HG02870 (cell line): ENCODE results near the gene GPR183.

ENCODE experiments used
- ATAC-seq: cut with Tn5 transposase; IDR thresholded peaks from one replicate; pipeline ENCODE4 v1.9.1; 2021; ENCODE audit warnings: mild to moderate bottlenecking, moderate library complexity; ENCODE audit not compliant: unreplicated experiment

Gene GPR183

DNA sequence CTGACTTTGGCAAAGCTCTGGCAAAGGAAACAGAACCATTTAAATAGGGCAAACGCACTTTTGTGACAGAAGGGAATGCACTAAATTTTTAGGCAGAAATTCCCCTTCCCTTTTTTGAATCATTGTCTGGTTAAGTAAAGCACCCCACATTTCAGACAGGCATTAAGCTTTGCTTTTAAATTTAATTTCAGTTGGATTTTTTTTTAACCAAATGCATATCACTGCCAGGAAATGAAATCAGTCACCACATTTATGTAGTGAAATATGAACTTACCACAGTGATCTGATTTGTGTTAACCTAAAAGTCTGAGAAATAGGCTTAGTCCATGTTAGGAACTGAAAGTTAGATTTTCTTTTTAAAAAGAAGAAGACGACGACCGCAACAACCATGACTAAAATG is 10.8 kb downstream of the GPR183 start:
- peak; percentile 62 for ATAC-seq

DNA sequence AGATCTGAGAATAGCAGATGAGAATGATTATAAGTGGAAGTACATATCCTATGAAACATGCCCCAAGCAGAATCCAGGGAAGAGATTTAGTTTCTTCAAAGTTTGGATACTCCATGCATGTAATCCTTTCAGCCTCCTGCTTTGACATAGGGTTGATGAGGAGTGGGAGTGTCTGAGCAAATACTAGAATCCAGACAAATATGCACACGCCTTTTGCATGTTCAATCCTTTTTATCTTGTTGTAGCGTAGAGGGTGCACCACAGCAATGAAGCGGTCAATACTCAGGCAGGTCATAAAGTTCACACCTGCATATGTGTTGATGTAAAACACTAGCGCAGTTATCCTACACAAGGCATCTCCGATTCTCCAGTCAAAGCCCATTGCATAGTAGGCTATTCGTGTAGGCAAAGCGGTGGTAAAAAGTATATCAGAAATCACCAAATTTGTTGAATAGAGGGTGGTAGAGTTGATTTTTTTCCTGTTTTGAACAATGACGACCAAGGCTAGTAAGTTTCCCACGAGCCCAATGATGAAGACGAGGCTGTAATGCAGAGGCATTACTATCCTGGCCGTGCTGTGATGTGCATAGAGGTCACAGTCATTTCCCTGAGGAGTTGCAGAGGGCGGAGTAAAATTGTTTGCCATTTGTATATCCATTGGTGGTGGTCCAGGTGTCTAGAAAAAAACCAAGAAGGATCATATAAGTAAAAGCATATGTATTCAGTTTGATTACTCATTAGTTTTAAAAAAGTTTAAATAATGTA is 11.5 kb downstream of the GPR183 start:
- no peak for ATAC-seq

DNA sequence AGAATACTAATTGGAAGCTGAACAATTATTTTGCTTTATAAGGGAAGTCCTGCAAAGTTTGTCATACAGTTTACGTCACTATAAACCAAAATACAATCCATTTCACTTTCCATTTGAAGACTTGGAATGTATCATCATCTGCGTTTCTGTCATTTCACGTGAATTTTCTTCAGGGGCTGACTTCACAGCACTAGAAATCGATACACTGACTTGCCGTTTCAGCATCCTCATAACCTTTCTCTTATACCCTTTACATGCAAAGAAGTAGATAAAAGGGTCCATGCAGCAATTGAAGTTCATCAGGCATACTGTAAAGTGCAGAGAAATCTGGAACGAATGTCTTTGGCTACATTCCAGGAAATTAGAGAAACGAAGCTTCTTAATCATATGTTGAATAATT is 12.2 kb downstream of the GPR183 start:
- no peak for ATAC-seq

DNA sequence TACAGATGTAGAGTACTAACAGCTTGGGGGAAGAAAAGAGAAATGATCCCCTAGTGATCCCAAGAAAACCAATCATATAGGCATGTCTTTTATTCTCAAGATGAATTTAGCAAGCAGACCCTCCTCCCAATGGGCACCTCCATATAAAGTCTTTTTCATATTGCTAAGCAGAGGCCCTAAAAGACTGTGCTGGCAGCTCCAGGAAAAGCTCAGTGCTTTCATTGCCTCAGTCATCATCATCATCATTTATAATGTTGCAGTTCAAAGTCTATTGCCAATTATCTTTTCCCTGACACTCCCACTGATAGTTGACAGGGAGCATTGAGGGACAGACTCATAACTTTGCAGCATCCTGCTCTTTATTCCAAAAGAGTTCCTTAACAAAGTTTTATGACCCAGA is 13.0 kb downstream of the GPR183 start:
- no peak for ATAC-seq

DNA sequence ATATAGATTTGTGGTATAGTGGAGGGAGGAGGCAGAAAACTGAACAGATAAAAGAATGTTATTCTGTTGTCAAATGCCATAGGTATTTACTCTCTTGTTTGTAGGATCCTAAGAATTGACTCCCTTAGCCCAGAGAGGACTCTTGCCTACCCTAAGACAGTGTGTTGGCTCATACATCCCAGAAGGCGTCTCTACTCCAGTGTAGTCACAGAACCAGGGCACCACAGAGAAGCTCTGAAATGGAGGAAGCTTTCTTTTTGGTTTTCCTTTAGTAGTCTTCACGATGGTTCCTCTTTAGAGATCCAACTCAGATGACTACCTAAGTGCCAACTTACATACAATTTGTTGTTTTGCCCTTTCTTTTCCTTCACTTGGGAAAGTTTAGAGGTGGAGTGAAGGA is 14.0 kb downstream of the GPR183 start:
- no peak for ATAC-seq

DNA sequence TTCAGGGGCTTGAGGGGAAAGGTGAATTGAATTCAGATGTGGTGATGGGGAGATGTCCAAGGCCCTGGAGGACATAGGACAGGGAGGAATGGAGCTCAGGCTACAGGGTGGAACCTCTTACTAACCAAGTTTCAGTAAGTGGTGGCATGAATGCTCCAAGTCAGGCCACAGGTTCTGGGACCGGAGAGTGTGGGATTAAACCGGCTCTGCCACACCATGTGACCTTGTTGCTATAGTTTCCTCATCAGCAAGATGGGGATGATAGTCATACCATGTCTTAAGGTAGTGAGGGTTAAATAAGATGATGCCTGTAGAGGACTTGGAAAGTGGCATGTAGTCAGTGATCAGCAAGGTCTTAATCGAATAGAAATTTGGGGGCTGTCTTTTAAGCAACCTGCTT is 16.3 kb downstream of the GPR183 start:
- no peak for ATAC-seq

DNA sequence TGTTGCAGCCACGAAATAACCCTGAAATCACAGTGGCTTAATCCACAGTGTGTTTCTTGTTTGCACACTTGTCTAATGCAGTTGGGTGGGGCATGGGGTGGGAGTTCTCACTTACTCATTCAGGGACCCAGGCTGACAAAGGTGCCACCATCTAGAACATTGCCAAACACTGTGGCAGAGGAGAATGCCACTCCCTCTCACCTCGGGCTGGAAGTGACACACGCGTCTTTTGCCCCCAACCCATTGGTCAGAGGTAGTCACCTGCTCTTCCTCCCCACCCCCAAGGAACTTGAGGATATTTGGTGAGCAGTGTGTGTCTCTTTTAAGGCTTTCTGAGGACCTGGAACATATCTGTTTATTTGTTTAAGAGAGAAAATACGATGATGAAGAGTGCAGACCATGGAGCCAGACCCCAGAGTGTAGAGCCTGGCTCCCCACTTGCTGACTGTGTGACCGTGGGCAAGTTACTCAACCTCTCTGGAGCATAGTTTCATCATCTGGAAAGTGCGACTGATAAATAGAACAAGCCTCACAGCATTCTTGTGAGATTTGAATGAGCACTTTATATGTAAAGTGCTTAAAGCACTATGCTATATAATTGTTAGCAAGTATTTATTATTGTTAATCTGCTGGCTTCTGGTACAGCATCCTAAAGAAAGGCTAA is 17.4 kb downstream of the GPR183 start:
- ATAC-seq, result no peak

DNA sequence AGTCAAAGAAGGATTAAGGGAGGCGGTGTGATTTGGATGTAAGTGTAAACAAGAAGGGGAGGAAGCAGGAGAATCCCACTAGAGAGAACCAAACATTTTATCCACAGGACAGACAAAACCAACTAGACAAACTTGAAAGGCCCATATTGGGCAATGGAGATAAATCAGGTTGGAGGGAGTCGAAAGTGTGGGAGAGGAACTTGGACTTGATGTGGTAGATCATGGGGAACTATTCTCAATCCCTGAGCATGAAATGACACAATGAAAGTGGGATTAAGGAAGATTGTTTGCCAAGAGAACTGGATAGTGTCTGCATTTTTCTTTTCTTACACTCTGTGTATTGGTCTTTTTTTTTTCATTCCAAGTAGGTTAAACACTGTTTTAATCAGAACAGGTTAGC is 17.9 kb downstream of the GPR183 start:
- no peak for ATAC-seq

DNA sequence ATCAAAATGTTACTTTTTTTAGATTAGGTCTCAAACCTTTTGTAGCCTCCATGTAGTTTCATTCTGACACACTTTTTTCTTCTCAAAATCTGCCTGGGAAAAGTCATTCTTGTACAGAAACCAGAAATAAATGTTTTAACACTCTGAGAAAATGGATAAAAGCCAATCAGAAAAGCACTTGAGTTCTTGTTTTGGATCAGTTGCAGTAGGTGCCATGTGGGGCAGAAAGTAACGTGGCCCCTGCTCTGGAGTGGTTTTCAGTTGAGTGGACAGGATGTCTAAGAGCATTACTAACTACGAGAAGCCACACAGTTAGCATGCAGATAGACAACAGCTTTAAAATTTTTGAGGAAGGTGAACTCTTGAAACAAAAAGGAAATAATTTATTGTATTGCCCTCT is 19.1 kb downstream of the GPR183 start:
- peak; percentile 92 for ATAC-seq

DNA sequence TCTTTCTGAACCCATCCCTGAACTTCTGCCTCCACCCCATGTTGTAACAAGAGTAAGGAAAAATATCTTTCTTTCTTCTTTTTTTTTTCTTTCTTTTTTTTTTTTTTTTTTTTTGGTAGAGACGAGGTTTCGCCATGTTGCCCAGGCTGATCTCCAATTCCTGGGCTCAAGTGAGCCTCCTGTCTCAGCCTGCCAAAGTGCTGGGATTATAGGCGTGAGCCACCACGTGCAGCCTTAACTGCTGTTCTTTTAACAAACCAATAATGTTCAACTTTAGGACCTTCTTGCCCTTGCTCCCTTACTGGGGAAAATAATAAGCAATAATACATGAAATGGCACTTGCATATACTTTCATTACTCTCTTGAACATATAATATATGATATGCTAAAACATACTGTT is 19.6 kb downstream of the GPR183 start:
- no peak for ATAC-seq

DNA sequence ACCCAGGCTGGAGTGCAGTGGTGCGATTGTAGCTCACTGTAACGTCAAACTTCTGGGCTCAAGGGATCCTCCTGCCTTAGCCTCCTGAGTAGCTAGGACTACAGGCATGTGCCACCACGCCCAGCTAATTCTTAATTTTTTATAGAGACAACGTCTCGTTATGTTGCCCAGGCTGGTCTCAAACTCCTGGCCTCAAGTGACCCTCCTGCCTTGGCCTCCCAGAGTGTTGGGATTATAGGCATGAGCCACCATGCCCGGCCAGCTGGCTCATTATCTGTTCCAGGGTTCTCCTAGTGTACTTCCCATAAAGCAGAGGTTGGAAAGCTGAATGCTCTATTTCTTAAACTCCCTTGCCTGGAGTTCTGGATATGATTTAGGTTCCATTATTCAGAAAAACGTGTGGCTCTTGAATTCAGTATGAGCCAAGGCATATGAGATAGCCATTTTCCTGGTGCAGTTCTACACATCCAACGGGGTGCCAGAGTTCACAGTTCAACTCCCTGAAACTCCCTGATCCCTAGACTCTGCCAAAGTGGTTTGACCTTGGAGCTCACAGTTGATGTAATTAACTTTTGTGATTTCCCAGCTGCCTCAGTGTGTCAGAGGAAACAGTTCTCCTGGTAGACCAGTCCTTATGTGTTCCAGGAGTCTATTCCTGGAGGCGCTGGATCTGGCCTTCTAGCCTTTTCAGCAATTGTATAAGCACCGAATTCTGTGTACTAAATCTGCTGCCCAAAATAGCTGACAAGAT is 21.6 kb downstream of the GPR183 start:
- ATAC-seq, result no peak

DNA sequence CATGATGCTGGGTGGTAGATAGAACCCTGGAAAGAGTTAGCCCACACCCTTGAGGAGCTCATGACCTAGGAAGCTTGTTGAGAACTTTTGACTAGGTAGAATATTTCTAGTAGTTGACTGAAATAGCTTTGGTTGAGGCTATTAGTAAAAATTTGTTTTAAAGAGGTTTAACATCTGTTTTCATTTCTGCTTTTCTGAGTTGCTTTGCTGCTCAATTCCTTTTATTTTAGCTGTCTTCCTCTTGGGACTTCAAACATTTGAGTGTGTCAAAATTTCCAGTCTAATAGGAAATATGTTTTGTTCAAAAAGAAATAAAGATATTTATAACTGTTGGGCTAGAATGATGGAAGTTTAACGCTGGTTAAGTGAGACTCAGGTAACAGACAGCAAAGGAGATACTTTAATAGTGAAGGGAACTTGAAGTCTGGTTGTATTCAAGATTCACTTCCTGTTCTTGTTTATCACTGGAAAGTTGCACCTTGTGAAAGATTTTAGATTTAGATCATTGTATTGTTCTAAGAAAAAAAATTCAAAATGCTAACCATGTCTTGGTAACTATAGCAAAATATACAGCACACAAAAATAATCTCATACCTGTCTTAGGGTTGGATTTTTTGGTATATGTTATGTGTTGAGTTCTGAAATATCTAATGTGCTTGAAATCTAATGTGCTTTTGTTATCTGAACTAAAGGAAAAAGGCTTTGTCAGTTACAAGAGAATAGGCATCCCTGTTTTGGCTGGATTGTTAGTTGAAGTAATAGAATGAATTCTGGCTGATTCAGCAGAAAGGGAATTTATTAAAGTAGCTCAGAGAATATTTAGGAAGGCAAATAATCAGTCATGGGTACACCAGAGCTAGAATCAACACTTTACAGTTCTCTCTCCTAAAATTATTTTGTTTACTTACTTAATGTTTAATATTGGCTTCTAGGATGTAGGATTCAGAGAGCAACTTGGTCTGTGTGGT is 24.7 kb downstream of the GPR183 start:
- peak; percentile 65 for ATAC-seq

DNA sequence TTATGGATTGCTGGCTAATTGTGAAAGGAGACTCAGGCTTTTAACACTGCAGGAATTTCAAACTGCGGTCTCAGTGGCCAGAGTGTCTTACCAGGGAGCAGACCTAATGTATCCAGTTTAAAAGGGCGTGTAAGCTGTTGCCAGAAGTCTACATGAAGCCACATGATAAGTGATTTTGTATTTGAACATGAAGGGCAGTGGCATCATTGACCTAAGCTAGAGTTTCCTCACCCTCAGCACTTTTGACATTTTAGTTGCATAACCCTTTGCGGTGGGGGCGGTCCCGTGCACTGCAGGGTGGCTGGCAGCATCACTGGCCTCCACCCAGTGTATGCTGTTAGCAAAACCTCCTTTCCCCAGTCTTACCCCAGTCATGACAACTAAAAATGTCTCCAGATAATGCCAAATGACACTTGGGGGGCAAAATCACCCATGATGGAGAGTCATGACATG is 25.4 kb downstream of the GPR183 start:
- peak; percentile 56 for ATAC-seq

DNA sequence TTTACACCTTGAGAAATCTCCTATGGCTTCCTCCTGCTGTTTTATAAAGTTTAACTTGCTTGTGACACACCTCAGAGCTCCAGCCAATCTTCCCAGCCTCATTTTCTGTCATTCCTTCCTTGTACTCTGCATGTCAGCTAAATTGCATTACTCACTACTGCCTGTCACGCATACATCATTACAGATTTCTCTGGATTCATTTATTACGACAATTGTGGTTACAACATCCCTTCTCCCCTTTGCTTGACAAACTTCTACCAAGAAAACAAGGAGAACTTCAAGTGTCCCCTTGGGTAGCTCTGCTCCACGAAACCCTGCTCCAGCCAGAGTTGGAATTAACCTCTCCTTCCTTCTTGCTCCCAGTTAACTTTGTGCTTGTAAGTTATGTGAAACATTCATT is 27.0 kb downstream of the GPR183 start:
- no peak for ATAC-seq

DNA sequence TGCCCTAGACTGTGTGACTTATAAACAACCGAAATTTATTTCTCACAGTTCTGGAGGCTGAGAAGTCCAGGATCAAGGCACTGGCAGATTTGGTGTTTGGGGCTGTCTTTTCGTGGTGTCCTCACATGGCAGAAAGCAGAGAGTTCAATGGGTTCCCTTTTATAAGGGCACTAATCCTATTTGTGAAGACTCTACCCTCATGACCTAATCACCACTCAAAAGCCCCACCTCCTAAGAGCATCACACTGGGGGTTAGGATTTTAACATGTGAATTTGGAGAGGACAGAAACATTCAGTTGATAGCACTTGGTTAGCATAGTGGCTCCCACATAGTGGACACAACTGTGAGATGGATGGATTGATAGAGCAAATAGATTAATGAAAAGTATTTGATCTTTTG is 27.6 kb downstream of the GPR183 start:
- ATAC-seq, result no peak

DNA sequence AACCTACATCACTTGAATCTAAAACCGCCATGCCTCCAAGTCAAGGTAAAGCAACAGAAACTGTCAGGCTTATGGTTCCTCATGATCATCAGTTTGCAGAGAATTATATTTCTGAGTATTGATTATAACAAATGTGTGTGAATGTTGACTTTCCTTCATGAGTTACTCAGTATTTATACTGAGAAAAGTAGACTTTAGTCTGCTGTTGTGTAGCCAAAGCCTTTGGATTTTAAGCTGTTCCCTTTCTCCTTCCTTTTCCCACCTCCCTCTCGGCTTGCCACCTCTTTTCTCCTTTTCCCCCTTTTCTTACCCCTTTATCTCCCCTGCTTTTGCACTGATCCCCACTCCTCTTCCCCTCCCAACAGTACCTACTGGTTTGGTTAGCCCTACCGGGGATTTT is 28.4 kb downstream of the GPR183 start:
- no peak for ATAC-seq

DNA sequence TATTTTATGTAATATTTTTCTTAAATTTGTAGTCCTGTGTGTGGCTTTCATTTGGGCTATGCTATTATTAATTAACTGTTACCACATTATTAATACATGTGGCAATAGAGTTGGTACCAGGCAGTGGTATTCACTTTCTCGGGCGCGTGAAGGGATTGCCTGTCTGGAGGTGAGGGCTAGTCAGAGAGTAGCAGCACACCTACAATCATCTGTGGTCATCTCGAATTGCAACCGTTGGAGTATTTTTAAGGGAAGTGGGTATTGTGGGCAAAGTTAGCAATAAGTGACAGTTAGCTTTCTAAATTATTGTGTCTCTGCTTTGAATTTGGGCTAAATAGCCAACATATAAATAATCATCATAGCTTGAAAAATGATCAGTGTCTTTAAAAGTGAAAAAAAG is 29.0 kb downstream of the GPR183 start:
- ATAC-seq, result no peak

DNA sequence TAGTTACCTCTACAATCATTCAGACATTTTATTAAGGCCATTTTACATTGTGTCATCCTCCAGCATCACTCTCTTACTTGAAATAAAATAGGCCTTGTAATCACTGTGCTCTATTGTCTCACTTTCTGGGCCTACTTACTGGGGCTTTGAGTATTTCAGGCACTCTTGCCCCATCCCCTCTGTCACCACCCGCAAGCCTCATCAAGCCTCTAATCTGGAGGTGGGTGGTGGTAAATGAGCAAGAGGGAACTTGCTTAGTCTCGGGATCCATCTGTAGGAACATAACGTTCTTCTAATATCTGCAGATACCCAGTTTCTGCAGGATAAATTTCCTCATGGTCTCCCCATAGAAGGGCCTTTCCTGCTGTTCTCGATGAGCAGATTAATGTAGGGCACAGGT is 29.6 kb downstream of the GPR183 start:
- no peak for ATAC-seq

DNA sequence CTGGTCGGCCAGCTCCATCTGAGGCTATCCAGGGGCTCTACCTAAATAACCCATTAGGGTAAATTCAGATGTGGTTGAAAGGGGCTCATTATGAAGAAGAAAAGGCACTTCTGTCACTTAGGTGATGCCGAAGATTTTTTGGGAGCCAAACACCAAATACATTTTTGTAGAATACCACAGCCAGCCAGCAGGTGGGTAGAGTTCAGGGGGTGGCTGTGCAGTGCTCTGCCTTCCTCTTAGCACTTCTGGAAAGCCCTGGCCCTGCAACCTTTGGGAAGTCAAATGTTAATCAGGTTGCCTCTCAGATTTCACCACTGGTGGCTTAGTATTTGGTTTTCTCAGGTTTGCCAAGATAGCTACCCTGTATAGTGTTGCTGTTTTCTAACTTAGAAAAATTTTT is 30.5 kb downstream of the GPR183 start:
- no peak for ATAC-seq

DNA sequence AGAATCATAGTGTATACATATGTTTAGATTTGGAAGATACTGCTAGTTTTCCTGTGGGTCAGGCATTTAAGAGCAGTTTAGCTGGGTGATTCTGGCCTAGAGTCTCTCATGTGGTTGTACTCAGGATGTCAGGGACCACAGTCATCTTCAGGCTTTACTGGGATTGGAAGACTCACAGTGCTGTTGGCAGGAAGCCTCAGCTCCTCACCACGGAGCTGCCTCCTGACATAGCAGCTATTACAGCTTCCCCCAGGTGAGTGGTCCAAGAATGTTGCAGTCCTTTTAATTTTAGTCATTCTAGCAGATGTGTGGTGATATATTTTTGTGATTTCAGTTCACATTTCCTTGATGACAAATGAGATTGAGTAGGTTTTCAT is 32.1 kb downstream of the GPR183 start:
- no peak for ATAC-seq

DNA sequence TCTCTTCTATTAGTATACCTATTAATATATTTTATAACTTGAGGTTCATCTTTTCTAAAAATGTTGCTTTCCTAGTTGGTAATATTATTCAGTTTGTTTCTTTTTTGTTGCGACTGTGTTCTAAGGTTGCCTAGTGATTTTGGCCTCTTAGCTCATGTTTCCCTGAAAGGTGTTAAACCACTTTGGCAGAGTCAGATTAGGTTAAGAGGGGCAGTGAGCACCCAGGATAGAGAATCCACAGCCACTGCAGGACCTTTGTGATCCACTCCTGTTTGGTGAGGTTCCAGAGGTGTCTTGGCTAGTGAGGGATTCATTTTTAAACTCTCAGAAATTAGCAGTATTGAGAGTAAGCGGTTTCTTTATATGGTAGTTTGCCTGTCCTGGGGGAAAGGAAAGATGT is 34.1 kb downstream of the GPR183 start:
- no peak for ATAC-seq
